IMR-90 (cell line): ENCODE results near the gene TAS2R40. TPM values are rescaled to one million over a fixed set of nuclear protein-coding genes. Genes with fewer than 3 reads are reported as not detected.

ENCODE experiments used
- ATAC-seq: fragments of 200-7000 bp; cut with Tn5 transposase; 2 replicates; pipeline ENCODE4 v1.9.1; 2020; ENCODE audit warnings: low read depth, mild to moderate bottlenecking, moderate library complexity
- BruUV-seq: library from RNA; stranded (reverse); fragments of 400-500 nt; replicated peaks from 2 replicates; lab custom pipeline; 2021; lab: Mats Ljungman, UMichigan
- CTCF ChIA-PET: fragments of 300-600 bp; formaldehyde crosslinking; extraction: SDS; loops from one replicate; lab custom pipeline; 2021; ENCODE audit warnings: antibody characterized with exemption; lab: Yijun Ruan, JAX
- POLR2A ChIA-PET: fragments of 300-600 bp; sonication (Branson Sonifier 250); formaldehyde crosslinking; loops from one replicate; lab custom pipeline; 2022; ENCODE audit warnings: antibody characterized with exemption; ENCODE audit not compliant: unreplicated experiment; lab: Charles Lee
- DNase-seq: peaks from one replicate; pipeline ENCODE4 v3.0.0; 2013
- H2AFZ ChIP-seq: replicated peaks from 2 replicates; pipeline ENCODE3; 2013; ENCODE audit warnings: low read length, mild to moderate bottlenecking; ENCODE audit not compliant: poor library complexity
- H2AK5ac ChIP-seq: 2 replicates; pipeline ENCODE4 v1.6.1; 2013; ENCODE audit warnings: low read depth, low read length, inconsistent platforms
- H2AK9ac ChIP-seq: replicated peaks from 2 replicates; pipeline ENCODE3; 2013; ENCODE audit warnings: mild to moderate bottlenecking, low read depth, low read length, moderate library complexity; ENCODE audit not compliant: poor library complexity
- H2BK120ac ChIP-seq: 2 replicates; pipeline ENCODE4 v1.6.1; 2013; ENCODE audit warnings: low read depth, low read length, inconsistent platforms
- H2BK15ac ChIP-seq: 3 replicates; pipeline ENCODE4 v1.6.1; 2013; ENCODE audit warnings: low read depth, low read length, inconsistent platforms
- H2BK20ac ChIP-seq: 2 replicates; pipeline ENCODE4 v1.6.1; 2013; ENCODE audit warnings: low read depth, mild to moderate bottlenecking, inconsistent platforms, low read length, moderate library complexity
- H2BK5ac ChIP-seq: 2 replicates; pipeline ENCODE4 v1.6.1; 2013; ENCODE audit warnings: mild to moderate bottlenecking, low read depth, low read length, inconsistent platforms; ENCODE audit not compliant: poor library complexity, severe bottlenecking
- H3K14ac ChIP-seq: replicated peaks from 2 replicates; pipeline ENCODE4 v1.6.1; 2013; ENCODE audit warnings: low read depth, low read length, inconsistent platforms
- H3K18ac ChIP-seq: 2 replicates; pipeline ENCODE4 v1.6.1; 2013; ENCODE audit warnings: low read depth, low read length, control low read depth
- H3K23ac ChIP-seq: 2 replicates; pipeline ENCODE4 v1.6.1; 2013; ENCODE audit warnings: low read depth, low read length, inconsistent platforms
- H3K27ac ChIP-seq: 2 replicates; pipeline ENCODE4 v1.5.1; 2013; ENCODE audit warnings: mild to moderate bottlenecking, control low read depth, low read length; ENCODE audit not compliant: insufficient read depth
- H3K27me3 ChIP-seq: 2 replicates; pipeline ENCODE4 v1.6.1; 2013; ENCODE audit warnings: low read length; ENCODE audit not compliant: control insufficient read depth, insufficient read depth
- H3K36me3 ChIP-seq: 2 replicates; pipeline ENCODE4 v1.6.1; 2013; ENCODE audit warnings: low read length, mixed read lengths; ENCODE audit not compliant: control insufficient read depth, insufficient read depth
- H3K4ac ChIP-seq: 2 replicates; pipeline ENCODE4 v1.6.1; 2013; ENCODE audit warnings: low read depth, low read length, inconsistent platforms
- H3K4me1 ChIP-seq: 2 replicates; pipeline ENCODE4 v1.6.1; 2013; ENCODE audit warnings: low read length, mixed read lengths; ENCODE audit not compliant: control insufficient read depth, insufficient read depth
- H3K4me2 ChIP-seq: 2 replicates; pipeline ENCODE4 v1.6.1; 2013; ENCODE audit warnings: low read depth, mild to moderate bottlenecking, control low read depth, low read length, moderate library complexity
- H3K4me3 ChIP-seq: 2 replicates; pipeline ENCODE4 v1.5.1; 2013; ENCODE audit warnings: low read depth, mild to moderate bottlenecking, control low read depth, low read length, moderate library complexity; ENCODE audit not compliant: insufficient read depth
- H3K56ac ChIP-seq: 2 replicates; pipeline ENCODE4 v1.6.1; 2013; ENCODE audit warnings: low read length, inconsistent platforms; ENCODE audit not compliant: insufficient read depth; ENCODE audit errors: extremely low read depth
- H3K79me1 ChIP-seq, 2 experiments: 2 replicates each; pipeline ENCODE4 v1.6.1; 2013; ENCODE audit warnings: low read length in 2 of 2, inconsistent platforms in 1 of 2, low read depth in 1 of 2
- H3K9ac ChIP-seq: 2 replicates; pipeline ENCODE4 v1.6.1; 2013; ENCODE audit warnings: low read depth, low read length, control low read depth
- H3K9me1 ChIP-seq: 2 replicates; pipeline ENCODE4 v1.6.1; 2013; ENCODE audit warnings: low read length, inconsistent platforms; ENCODE audit not compliant: insufficient read depth
- H3K9me3 ChIP-seq: 2 replicates; pipeline ENCODE4 v1.6.1; 2013; ENCODE audit warnings: low read length; ENCODE audit not compliant: control insufficient read depth, insufficient read depth
- H4K20me1 ChIP-seq: 2 replicates; pipeline ENCODE4 v1.6.1; 2013; ENCODE audit warnings: low read length, inconsistent platforms; ENCODE audit not compliant: insufficient read depth
- H4K5ac ChIP-seq: 2 replicates; pipeline ENCODE4 v1.6.1; 2013; ENCODE audit warnings: mild to moderate bottlenecking, low read depth, low read length, control low read depth
- H4K8ac ChIP-seq, 2 experiments: 2 replicates each; pipeline ENCODE4 v1.6.1; 2013; ENCODE audit warnings: low read depth in 2 of 2, low read length in 2 of 2, control low read depth in 1 of 2, inconsistent platforms in 1 of 2
- H4K91ac ChIP-seq: 2 replicates; pipeline ENCODE4 v1.6.1; 2013; ENCODE audit warnings: low read depth, low read length, inconsistent platforms; ENCODE audit not compliant: insufficient read depth
- BHLHE40 ChIP-seq: fragments of 150-350 bp; IDR thresholded peaks from 2 replicates; pipeline ENCODE4 v1.6.1; 2016; ENCODE audit warnings: mild to moderate bottlenecking, low read depth, low read length
- CEBPB ChIP-seq: IDR thresholded peaks from 2 replicates; pipeline ENCODE4 v1.6.1; 2012; ENCODE audit warnings: low read depth, low read length, improper control_type of control experiment
- CHD1 ChIP-seq: IDR thresholded peaks from 2 replicates; pipeline ENCODE4 v1.6.1; 2012; ENCODE audit warnings: low read depth, low read length, improper control_type of control experiment
- ELK1 ChIP-seq: fragments of 150-350 bp; IDR thresholded peaks from 2 replicates; pipeline ENCODE4 v1.6.1; 2016; ENCODE audit warnings: low read depth, mild to moderate bottlenecking, low read length, moderate library complexity, borderline replicate concordance
- FOS ChIP-seq: fragments of 150-350 bp; IDR thresholded peaks from 2 replicates; pipeline ENCODE4 v1.6.1; 2016; ENCODE audit warnings: low read depth, low read length
- MAFK ChIP-seq: IDR thresholded peaks from 2 replicates; pipeline ENCODE4 v1.6.1; 2012; ENCODE audit warnings: low read depth, low read length, improper control_type of control experiment
- MAZ ChIP-seq: IDR thresholded peaks from 2 replicates; pipeline ENCODE4 v1.6.1; 2012; ENCODE audit warnings: low read depth, mild to moderate bottlenecking, low read length, improper control_type of control experiment, moderate library complexity, borderline replicate concordance
- MXI1 ChIP-seq: IDR thresholded peaks from 2 replicates; pipeline ENCODE4 v1.6.1; 2012; ENCODE audit warnings: low read depth, mild to moderate bottlenecking, low read length, moderate library complexity, borderline replicate concordance
- NFE2L2 ChIP-seq: fragments of 150-350 bp; IDR thresholded peaks from 2 replicates; pipeline ENCODE4 v1.6.1; 2016; ENCODE audit warnings: low read depth, mild to moderate bottlenecking, low read length
- POLR2A ChIP-seq: IDR thresholded peaks from 2 replicates; pipeline ENCODE4 v1.6.1; 2012; ENCODE audit warnings: mild to moderate bottlenecking, low read depth, low read length
- RAD21 ChIP-seq: IDR thresholded peaks from 2 replicates; pipeline ENCODE4 v1.6.1; 2012; ENCODE audit warnings: low read length, improper control_type of control experiment
- RCOR1 ChIP-seq: IDR thresholded peaks from 2 replicates; pipeline ENCODE4 v1.6.1; 2012; ENCODE audit warnings: mild to moderate bottlenecking, low read length, improper control_type of control experiment; ENCODE audit not compliant: insufficient replicate concordance
- RFX5 ChIP-seq: IDR thresholded peaks from 2 replicates; pipeline ENCODE4 v1.8.0; 2012; ENCODE audit warnings: low read depth, mild to moderate bottlenecking, low read length, moderate library complexity
- SMC3 ChIP-seq: fragments of 150-350 bp; IDR thresholded peaks from 2 replicates; pipeline ENCODE4 v1.6.1; 2016; ENCODE audit warnings: low read depth, mild to moderate bottlenecking, antibody characterized with exemption, low read length, moderate library complexity
- WGBS, 2 experiments: methylation state at CpG; one replicate each; pipeline versions ENCODE4 v1.1.5 to v1.1.7; 2013; ENCODE audit warnings: missing lambda C conversion rate in 2 of 2; ENCODE audit not compliant: insufficient read length in 1 of 2; ENCODE audit errors: extremely low coverage in 2 of 2; 5-methylcytosine and 5-hydroxymethylcytosine counted together
- dilution Hi-C: fragments of 300-500 bp; cut with HindIII; formaldehyde crosslinking; loops from one replicate; pipeline ENCODE4 v1.14.3; 2018; ENCODE audit warnings: low sequenced_read_pairs; ENCODE audit not compliant: unreplicated experiment
- in situ Hi-C: fragments of 300-500 bp; cut with MboI; formaldehyde crosslinking; loops from 3 replicates; pipeline ENCODE4 v1.14.3; 2019; ENCODE audit warnings: low sequenced_read_pairs, inconsistent platforms, mixed read lengths
- intact Hi-C: fragments of 100-400 bp; cut with micrococcal nuclease; formaldehyde crosslinking; loops from 2 replicates; pipeline ENCODE4 v1.10.0; 2022
- polyA plus RNA-seq, 3 experiments: library from polyadenylated mRNA; depleted of rRNA; stranded (reverse); fragments of >200 nt; gene quantifications; 2 replicates each; pipeline ENCODE4 v1.2.3, GENCODE V29; 2012; ENCODE audit warnings: low replicate concordance in 1 of 3
- total RNA-seq: library from RNA; depleted of rRNA; stranded (reverse); fragments of >200 nt; gene quantifications from 2 replicates; pipeline ENCODE4 v1.2.3, GENCODE V29; 2012
- TF ChIP-seq, protein P1 (sequence below): fragments of 150-350 bp; IDR thresholded peaks from 2 replicates; pipeline ENCODE4 v1.6.1; 2017; ENCODE audit warnings: mild to moderate bottlenecking, antibody characterized with exemption, low read length, low read depth
- TF ChIP-seq, protein P2 (sequence below): conservative IDR thresholded peaks from 2 replicates; pipeline ENCODE4 v1.5.1; 2012; ENCODE audit warnings: mild to moderate bottlenecking, low read depth, low read length, improper control_type of control experiment

The TAS2R40 gene
- total and polyA plus RNA-seq, 2 of the 4 experiments (the other 2 are of a cell fraction): not detected

DNA sequence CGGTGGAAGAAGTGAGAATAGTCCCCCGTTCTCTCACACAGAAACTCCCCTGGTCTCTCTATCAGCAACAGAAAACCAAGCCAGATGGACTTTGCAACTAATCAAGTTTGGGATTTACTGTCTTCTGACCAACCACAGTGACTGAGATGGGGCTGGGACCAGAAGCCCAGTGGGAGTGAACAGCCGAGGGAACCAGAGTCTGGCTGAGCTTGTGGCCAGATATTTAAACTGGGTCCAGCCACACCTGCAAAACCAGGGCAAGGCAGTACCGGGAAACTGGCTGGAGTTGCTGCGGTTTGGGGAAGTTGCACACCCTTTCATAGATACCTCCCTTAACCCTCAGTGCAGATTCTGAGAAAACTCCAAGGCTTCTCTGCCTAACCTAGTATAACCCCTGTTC is 47.4 kb downstream of the TAS2R40 start:
- no peak overlapping the region for H2BK120ac ChIP-seq
- H3K79me1 ChIP-seq: peaks cover 0 to 10% of the 10 kb centered on the region in 2 experiments; a peak in 3 of 4 replicates
- H3K4me1 ChIP-seq: peaks cover 2% of the 10 kb centered on the region; the same call in 1 of the 2 replicates
- no peak overlapping the region for H3K4ac ChIP-seq
- no peak overlapping the region for H3K4me3 ChIP-seq
- no peak overlapping the region for H4K5ac ChIP-seq
- TF ChIP-seq RFX5 (no peak), BHLHE40 (no peak), CHD1 (no peak), MAFK (no peak), FOS (no peak), MAZ (no peak), NFE2L2 (no peak), POLR2A (no peak), SMC3 (no peak), ELK1 (no peak), RAD21 (no peak), CEBPB (no peak), MXI1 (no peak), RCOR1 (no peak)
- TF ChIP-seq, protein P1, sequence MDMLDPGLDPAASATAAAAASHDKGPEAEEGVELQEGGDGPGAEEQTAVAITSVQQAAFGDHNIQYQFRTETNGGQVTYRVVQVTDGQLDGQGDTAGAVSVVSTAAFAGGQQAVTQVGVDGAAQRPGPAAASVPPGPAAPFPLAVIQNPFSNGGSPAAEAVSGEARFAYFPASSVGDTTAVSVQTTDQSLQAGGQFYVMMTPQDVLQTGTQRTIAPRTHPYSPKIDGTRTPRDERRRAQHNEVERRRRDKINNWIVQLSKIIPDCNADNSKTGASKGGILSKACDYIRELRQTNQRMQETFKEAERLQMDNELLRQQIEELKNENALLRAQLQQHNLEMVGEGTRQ: no peak
- TF ChIP-seq, protein P2, sequence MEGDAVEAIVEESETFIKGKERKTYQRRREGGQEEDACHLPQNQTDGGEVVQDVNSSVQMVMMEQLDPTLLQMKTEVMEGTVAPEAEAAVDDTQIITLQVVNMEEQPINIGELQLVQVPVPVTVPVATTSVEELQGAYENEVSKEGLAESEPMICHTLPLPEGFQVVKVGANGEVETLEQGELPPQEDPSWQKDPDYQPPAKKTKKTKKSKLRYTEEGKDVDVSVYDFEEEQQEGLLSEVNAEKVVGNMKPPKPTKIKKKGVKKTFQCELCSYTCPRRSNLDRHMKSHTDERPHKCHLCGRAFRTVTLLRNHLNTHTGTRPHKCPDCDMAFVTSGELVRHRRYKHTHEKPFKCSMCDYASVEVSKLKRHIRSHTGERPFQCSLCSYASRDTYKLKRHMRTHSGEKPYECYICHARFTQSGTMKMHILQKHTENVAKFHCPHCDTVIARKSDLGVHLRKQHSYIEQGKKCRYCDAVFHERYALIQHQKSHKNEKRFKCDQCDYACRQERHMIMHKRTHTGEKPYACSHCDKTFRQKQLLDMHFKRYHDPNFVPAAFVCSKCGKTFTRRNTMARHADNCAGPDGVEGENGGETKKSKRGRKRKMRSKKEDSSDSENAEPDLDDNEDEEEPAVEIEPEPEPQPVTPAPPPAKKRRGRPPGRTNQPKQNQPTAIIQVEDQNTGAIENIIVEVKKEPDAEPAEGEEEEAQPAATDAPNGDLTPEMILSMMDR: no peak
- no peak overlapping the region for H2AFZ ChIP-seq
- no peak overlapping the region for H4K8ac ChIP-seq
- H3K4me2 ChIP-seq: no peak overlapping the region
- H2BK20ac ChIP-seq: no peak overlapping the region
- H3K23ac ChIP-seq: no peak overlapping the region
- H2BK15ac ChIP-seq: no peak overlapping the region
- H4K20me1 ChIP-seq: no peaks in the 10 kb centered on the region
- H3K27me3 ChIP-seq: no peaks in the 10 kb centered on the region
- H3K27ac ChIP-seq: no peak overlapping the region
- no peak for ATAC-seq
- ChIA-PET POLR2A (no interaction called here), CTCF (no interaction called here)
- no peak overlapping the region for H3K9ac ChIP-seq
- no peaks in the 10 kb centered on the region for H3K9me3 ChIP-seq
- in situ Hi-C loops (no loop called here), intact Hi-C loops (no loop called here), dilution Hi-C loops (no loop called here)
- no peak overlapping the region for H4K91ac ChIP-seq
- no peak overlapping the region for H3K14ac ChIP-seq
- no peak overlapping the region for H2AK9ac ChIP-seq
- WGBS, 2 experiments: 100% methylated on average over 2 of the region's 5 CpGs; no CpG with 5 or more reads in 1 of the 2 experiments
- peaks cover 4% of the 10 kb centered on the region; the same call in 1 of the 2 replicates for H3K9me1 ChIP-seq
- no peak for DNase-seq
- no peak overlapping the region for H3K18ac ChIP-seq
- no peak overlapping the region for H2BK5ac ChIP-seq
- BruUV-seq: no TSS peak
- no peak overlapping the region for H2AK5ac ChIP-seq
- H3K56ac ChIP-seq: no peak overlapping the region
- peaks cover 22% of the 10 kb centered on the region for H3K36me3 ChIP-seq
